OCI-LY1 (cell line): ENCODE results near the gene ZSWIM1.

Source experiments
- EZH2 ChIP-seq: fragments of 200-600 bp; sonication (generic), shearing (Covaris generic); IDR thresholded peaks from 2 replicates; pipeline ENCODE4 v1.8.0; 2017; ENCODE audit warnings: borderline replicate concordance, mixed run types, mild to moderate bottlenecking, antibody characterized with exemption, low read length, moderate library complexity, mixed read lengths
- TF ChIP-seq, protein P1 (sequence below): fragments of 200-600 bp; sonication (generic), shearing (Covaris generic); IDR thresholded peaks from 2 replicates; pipeline ENCODE4 v1.5.1; 2017; ENCODE audit warnings: mild to moderate bottlenecking, antibody characterized with exemption, low read length, moderate library complexity, mixed read lengths

GRCh38 chr20:45910670-45911485 lies 29.9 kb downstream of the ZSWIM1 start:
- TF ChIP-seq, protein P1, sequence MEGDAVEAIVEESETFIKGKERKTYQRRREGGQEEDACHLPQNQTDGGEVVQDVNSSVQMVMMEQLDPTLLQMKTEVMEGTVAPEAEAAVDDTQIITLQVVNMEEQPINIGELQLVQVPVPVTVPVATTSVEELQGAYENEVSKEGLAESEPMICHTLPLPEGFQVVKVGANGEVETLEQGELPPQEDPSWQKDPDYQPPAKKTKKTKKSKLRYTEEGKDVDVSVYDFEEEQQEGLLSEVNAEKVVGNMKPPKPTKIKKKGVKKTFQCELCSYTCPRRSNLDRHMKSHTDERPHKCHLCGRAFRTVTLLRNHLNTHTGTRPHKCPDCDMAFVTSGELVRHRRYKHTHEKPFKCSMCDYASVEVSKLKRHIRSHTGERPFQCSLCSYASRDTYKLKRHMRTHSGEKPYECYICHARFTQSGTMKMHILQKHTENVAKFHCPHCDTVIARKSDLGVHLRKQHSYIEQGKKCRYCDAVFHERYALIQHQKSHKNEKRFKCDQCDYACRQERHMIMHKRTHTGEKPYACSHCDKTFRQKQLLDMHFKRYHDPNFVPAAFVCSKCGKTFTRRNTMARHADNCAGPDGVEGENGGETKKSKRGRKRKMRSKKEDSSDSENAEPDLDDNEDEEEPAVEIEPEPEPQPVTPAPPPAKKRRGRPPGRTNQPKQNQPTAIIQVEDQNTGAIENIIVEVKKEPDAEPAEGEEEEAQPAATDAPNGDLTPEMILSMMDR: no peak
- TF ChIP-seq EZH2: no peak
